HCT116 (cell line): ENCODE results near the gene PRPF39. TPM values are rescaled to one million over a fixed set of nuclear protein-coding genes. Genes with fewer than 3 reads are reported as not detected.

Experiments used
- ATAC-seq: fragments of 200-7000 bp; cut with Tn5 transposase; 2 replicates; pipeline ENCODE4 v1.9.1; 2020; ENCODE audit warnings: mild to moderate bottlenecking, moderate library complexity
- BruUV-seq: library from RNA; stranded (reverse); fragments of 400-500 nt; replicated peaks from 2 replicates; lab custom pipeline; 2021; lab: Mats Ljungman, UMichigan
- CTCF ChIA-PET: fragments of 300-600 bp; sonication (Branson Sonifier 250); formaldehyde crosslinking; loops from one replicate; lab custom pipeline; 2021; ENCODE audit warnings: antibody characterized with exemption; lab: Charles Lee
- POLR2A ChIA-PET: fragments of 300-600, 350-600 bp; sonication (Branson Sonifier 250); formaldehyde crosslinking; loops from one replicate; lab custom pipeline; 2021; ENCODE audit warnings: antibody characterized with exemption; lab: Charles Lee
- RAD21 ChIA-PET, 2 experiments: fragments of 300-600 bp; sonication (Branson Sonifier 250); formaldehyde crosslinking; loops; one replicate each; lab custom pipeline; 2023; ENCODE audit warnings: low total read pairs in 2 of 2; ENCODE audit not compliant: uncharacterized antibody in 2 of 2, unreplicated experiment in 2 of 2, low non-redundant PET in 1 of 2; lab: Charles Lee
- DNase-seq: peaks from one replicate; pipeline ENCODE4 v3.0.0-alpha.2; 2010; ENCODE audit warnings: low read depth, low spot score
- H2AFZ ChIP-seq: fragments of 200-600 bp; shearing (Covaris generic), sonication (generic); 2 replicates; pipeline ENCODE4 v1.6.1; 2017; ENCODE audit warnings: low read depth, mixed run types, mixed read lengths, antibody characterized with exemption, low read length; ENCODE audit not compliant: poor library complexity, severe bottlenecking
- H3K27ac ChIP-seq: 2 replicates; pipeline ENCODE4 v1.5.1; 2012; ENCODE audit warnings: low read depth, low read length
- H3K27me3 ChIP-seq: fragments of 200-600 bp; sonication (generic); 2 replicates; pipeline ENCODE4 v1.6.1; 2016; ENCODE audit warnings: mixed run types, low read length, mixed read lengths; ENCODE audit not compliant: insufficient read depth
- H3K36me3 ChIP-seq, 2 experiments: fragments of 200-500 bp in 1 of 2; fragments of 200-600 bp in 1 of 2; sonication (Bioruptor generic) in 1 of 2; sonication (generic) in 1 of 2; 2 replicates each; pipeline versions ENCODE4 v1.5.1 to v1.6.1; 2014 to 2016; ENCODE audit warnings: low read length in 2 of 2, inconsistent platforms in 1 of 2, mixed read lengths in 1 of 2, mixed run types in 1 of 2; ENCODE audit not compliant: insufficient read depth in 2 of 2, control insufficient read depth in 1 of 2
- H3K4me1 ChIP-seq, 2 experiments: fragments of 200-600 bp in 1 of 2; sonication (generic) in 1 of 2; 2 replicates each; pipeline versions ENCODE4 v1.5.1 to v1.6.1; 2012 to 2017; ENCODE audit warnings: low read length in 2 of 2, inconsistent platforms in 1 of 2, mild to moderate bottlenecking in 1 of 2, mixed read lengths in 1 of 2, mixed run types in 1 of 2, moderate library complexity in 1 of 2; ENCODE audit not compliant: insufficient read depth in 2 of 2, control insufficient read depth in 1 of 2
- H3K4me2 ChIP-seq: fragments of 200-600 bp; sonication (generic); 2 replicates; pipeline ENCODE4 v1.6.1; 2017; ENCODE audit warnings: mixed run types, low read length, mixed read lengths
- H3K4me3 ChIP-seq, 2 experiments: fragments of 200-600 bp in 1 of 2; sonication (generic) in 1 of 2; replicated peaks in 1 of 2; 2 replicates each; pipeline ENCODE4 v1.5.1; 2011 to 2016; ENCODE audit warnings: low read length in 2 of 2, control low read depth in 1 of 2, low read depth in 1 of 2, mild to moderate bottlenecking in 1 of 2, mixed read lengths in 1 of 2, mixed run types in 1 of 2
- H3K79me2 ChIP-seq: fragments of 200-600 bp; sonication (generic); 2 replicates; pipeline ENCODE4 v1.6.1; 2017; ENCODE audit warnings: mild to moderate bottlenecking, mixed run types, low read length, moderate library complexity, mixed read lengths; ENCODE audit not compliant: insufficient read depth
- H3K9ac ChIP-seq: fragments of 200-600 bp; sonication (generic); 2 replicates; pipeline ENCODE4 v1.6.1; 2016; ENCODE audit warnings: low read length, mixed read lengths
- H3K9me2 ChIP-seq: fragments of 200-600 bp; sonication (generic), shearing (Covaris generic); 2 replicates; pipeline ENCODE4 v1.6.1; 2017; ENCODE audit warnings: mixed run types, mild to moderate bottlenecking, moderate library complexity; ENCODE audit not compliant: insufficient read depth
- H3K9me3 ChIP-seq, 2 experiments: fragments of 200-500 bp in 1 of 2; fragments of 200-600 bp in 1 of 2; sonication (Bioruptor generic) in 1 of 2; sonication (generic) in 1 of 2; 2 replicates each; pipeline ENCODE4 v1.6.1; 2014 to 2017; ENCODE audit warnings: low read length in 2 of 2, mixed read lengths in 2 of 2, inconsistent platforms in 1 of 2, low read depth in 1 of 2, mild to moderate bottlenecking in 1 of 2, mixed run types in 1 of 2, moderate library complexity in 1 of 2; ENCODE audit not compliant: control insufficient read depth in 1 of 2, insufficient read depth in 1 of 2
- H4K20me1 ChIP-seq: fragments of 200-600 bp; sonication (generic), shearing (Covaris generic); 2 replicates; pipeline ENCODE4 v1.6.1; 2017; ENCODE audit warnings: mixed run types, mild to moderate bottlenecking, moderate library complexity; ENCODE audit not compliant: insufficient read depth
- CBX3 ChIP-seq: IDR thresholded peaks from 2 replicates; pipeline ENCODE4 v1.6.1; 2012; ENCODE audit warnings: low read depth
- CEBPB ChIP-seq: IDR thresholded peaks from 2 replicates; pipeline ENCODE4 v1.6.1; 2012; ENCODE audit warnings: low read depth
- EGR1 ChIP-seq: IDR thresholded peaks from 2 replicates; pipeline ENCODE4 v1.6.1; 2012; ENCODE audit warnings: low read depth
- EZH2phosphoT487 ChIP-seq: fragments of 200-600 bp; IDR thresholded peaks from 2 replicates; pipeline ENCODE4 v1.6.1; 2018; ENCODE audit warnings: antibody characterized with exemption, borderline replicate concordance
- FOSL1 ChIP-seq: IDR thresholded peaks from 2 replicates; pipeline ENCODE4 v1.6.1; 2012; ENCODE audit warnings: low read depth
- JUND ChIP-seq: IDR thresholded peaks from 2 replicates; pipeline ENCODE4 v1.6.1; 2012
- POLR2AphosphoS5 ChIP-seq: IDR thresholded peaks from 2 replicates; pipeline ENCODE4 v1.6.1; 2011; ENCODE audit warnings: mild to moderate bottlenecking, low read depth, low read length, moderate library complexity
- SIN3A ChIP-seq: IDR thresholded peaks from 2 replicates; pipeline ENCODE4 v1.6.1; 2012; ENCODE audit warnings: low read depth
- ZFX ChIP-seq: fragments of 450-650 bp; IDR thresholded peaks from 2 replicates; pipeline ENCODE4 v1.6.1; 2017
- ZNF274 ChIP-seq: fragments of 200-500 bp; sonication (Bioruptor generic); IDR thresholded peaks from 2 replicates; pipeline ENCODE4 v1.6.1; 2014; ENCODE audit warnings: mild to moderate bottlenecking, low read depth, low read length, inconsistent platforms
- intact Hi-C: fragments of 100-400 bp; cut with micrococcal nuclease; formaldehyde crosslinking; loops from 2 replicates; pipeline ENCODE4 v1.10.0; 2022
- total RNA-seq: library from RNA; stranded (reverse); gene quantifications from one replicate; pipeline ENCODE4 v1.2.1, GENCODE V29; 2021; ENCODE audit not compliant: unreplicated experiment
- TF ChIP-seq, protein P1 (sequence below), 3 experiments: fragments of 200-600 bp in 1 of 3; sonication (generic) in 1 of 3; IDR thresholded peaks in 2 of 3; conservative IDR thresholded peaks in 1 of 3; 2 replicates each; pipeline ENCODE4 v1.5.1; 2012 to 2017; ENCODE audit warnings: low read depth in 2 of 3, low read length in 2 of 3, antibody characterized with exemption in 1 of 3, borderline replicate concordance in 1 of 3, control low read depth in 1 of 3, mild to moderate bottlenecking in 1 of 3, mixed read lengths in 1 of 3, mixed run types in 1 of 3, moderate library complexity in 1 of 3; ENCODE audit not compliant: insufficient read depth in 1 of 3
- TF ChIP-seq, protein P2 (sequence below): IDR thresholded peaks from 2 replicates; pipeline ENCODE4 v1.6.1; 2012
- TF ChIP-seq, protein P3 (sequence below): IDR thresholded peaks from 2 replicates; pipeline ENCODE4 v1.6.1; 2012

Gene PRPF39
- total RNA-seq, 1 experiment from 2014 or later = 44.7 TPM

DNA sequence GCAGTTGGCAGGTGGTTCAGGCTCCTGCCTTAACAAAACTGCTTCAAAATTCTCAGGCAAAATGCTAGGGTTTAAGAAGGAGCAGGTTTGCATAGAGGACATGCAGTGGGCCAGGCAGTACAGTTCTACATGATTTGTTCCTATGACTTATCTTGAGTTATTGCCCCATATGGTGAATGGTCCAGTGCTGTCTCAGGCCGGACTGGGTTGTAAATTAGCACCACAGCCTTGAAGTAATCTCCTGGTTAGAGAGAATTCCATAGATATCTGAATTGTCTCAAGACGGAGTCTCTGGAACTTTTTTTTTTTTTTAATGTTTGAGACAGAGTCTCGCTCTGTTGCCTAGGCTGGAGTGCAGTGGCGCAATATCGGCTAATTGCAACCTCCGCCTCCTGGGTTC, 11.8 kb upstream of the PRPF39 start:
- no peaks in the 10 kb centered on the region for H3K79me2 ChIP-seq
- DNase-seq (no peak), ATAC-seq (no peak)
- H2AFZ ChIP-seq = no peak overlapping the region
- H3K27ac ChIP-seq = no peak overlapping the region
- TF ChIP-seq, protein P1, sequence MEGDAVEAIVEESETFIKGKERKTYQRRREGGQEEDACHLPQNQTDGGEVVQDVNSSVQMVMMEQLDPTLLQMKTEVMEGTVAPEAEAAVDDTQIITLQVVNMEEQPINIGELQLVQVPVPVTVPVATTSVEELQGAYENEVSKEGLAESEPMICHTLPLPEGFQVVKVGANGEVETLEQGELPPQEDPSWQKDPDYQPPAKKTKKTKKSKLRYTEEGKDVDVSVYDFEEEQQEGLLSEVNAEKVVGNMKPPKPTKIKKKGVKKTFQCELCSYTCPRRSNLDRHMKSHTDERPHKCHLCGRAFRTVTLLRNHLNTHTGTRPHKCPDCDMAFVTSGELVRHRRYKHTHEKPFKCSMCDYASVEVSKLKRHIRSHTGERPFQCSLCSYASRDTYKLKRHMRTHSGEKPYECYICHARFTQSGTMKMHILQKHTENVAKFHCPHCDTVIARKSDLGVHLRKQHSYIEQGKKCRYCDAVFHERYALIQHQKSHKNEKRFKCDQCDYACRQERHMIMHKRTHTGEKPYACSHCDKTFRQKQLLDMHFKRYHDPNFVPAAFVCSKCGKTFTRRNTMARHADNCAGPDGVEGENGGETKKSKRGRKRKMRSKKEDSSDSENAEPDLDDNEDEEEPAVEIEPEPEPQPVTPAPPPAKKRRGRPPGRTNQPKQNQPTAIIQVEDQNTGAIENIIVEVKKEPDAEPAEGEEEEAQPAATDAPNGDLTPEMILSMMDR (IDR thresholded peaks at IDR 0.05 in 2 of 3, conservative IDR thresholded peaks at IDR 0.05 in 1 of 3; ENCODE audit: borderline replicate concordance in 1 of 3, insufficient read depth in 1 of 3, low read depth in 2 of 3, low read length in 2 of 3) = no peak
- TF ChIP-seq FOSL1 (no peak), ZFX (no peak)
- TF ChIP-seq, protein P2, sequence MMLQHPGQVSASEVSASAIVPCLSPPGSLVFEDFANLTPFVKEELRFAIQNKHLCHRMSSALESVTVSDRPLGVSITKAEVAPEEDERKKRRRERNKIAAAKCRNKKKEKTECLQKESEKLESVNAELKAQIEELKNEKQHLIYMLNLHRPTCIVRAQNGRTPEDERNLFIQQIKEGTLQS = no peak
- no peak overlapping the region for H3K4me2 ChIP-seq
- ChIA-PET CTCF (no interaction called here), POLR2A (no interaction called here), RAD21 (no interaction called here)
- no peak overlapping the region for H3K4me3 ChIP-seq
- no peak overlapping the region for H3K9ac ChIP-seq
- intact Hi-C loops = no loop called here
- H3K27me3 ChIP-seq = no peaks in the 10 kb centered on the region
- H3K9me3 ChIP-seq = no peaks in the 10 kb centered on the region
- no TSS peak for BruUV-seq
- H3K4me1 ChIP-seq = no peaks in the 10 kb centered on the region
- no peaks in the 10 kb centered on the region for H4K20me1 ChIP-seq
- no peaks in the 10 kb centered on the region for H3K9me2 ChIP-seq
- H3K36me3 ChIP-seq = no peaks in the 10 kb centered on the region

DNA sequence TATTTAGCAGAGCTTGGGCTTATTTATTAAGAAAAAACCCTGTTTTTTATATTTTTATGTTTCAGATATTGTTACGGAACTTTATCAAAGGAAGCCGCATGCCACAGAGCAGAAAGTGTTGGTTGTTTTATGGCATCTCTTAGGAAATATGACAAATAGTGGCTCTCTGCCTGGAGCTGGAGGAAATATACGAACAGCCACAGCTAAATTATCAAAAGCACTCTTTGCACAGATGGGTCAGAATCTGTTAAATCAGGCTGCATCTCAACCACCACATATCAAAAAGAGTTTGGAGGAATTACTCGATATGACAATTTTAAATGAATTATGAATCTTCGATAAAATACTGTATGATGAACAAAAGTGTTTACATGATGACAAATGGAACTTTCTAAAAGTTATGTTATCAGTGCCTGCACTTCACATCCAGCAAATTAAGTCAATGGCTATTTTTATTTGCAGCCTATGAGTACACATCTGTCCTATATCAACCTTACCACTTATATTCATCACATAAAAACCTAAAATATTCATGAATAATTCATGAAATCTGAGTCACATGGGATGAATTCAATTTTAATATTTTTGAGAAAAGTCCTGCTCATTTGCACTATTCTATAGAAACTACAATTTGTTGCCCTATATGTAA, 10.6 kb upstream of the PRPF39 start:
- ChIA-PET RAD21 (no interaction called here), CTCF (no interaction called here), POLR2A (no interaction called here)
- Histone ChIP-seq H3K4me3 (no peak overlapping the region), H3K27me3 (no peaks in the 10 kb centered on the region), H3K27ac (no peak overlapping the region), H2AFZ (no peak overlapping the region), H3K4me2 (no peak overlapping the region), H3K4me1 (no peaks in the 10 kb centered on the region), H3K79me2 (no peaks in the 10 kb centered on the region), H3K9me2 (no peaks in the 10 kb centered on the region), H3K9me3 (no peaks in the 10 kb centered on the region), H4K20me1 (no peaks in the 10 kb centered on the region), H3K36me3 (no peaks in the 10 kb centered on the region), H3K9ac (no peak overlapping the region)
- TF ChIP-seq, protein P3, sequence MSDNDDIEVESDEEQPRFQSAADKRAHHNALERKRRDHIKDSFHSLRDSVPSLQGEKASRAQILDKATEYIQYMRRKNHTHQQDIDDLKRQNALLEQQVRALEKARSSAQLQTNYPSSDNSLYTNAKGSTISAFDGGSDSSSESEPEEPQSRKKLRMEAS = no peak
- TF ChIP-seq POLR2AphosphoS5 (no peak), SIN3A (no peak), EZH2phosphoT487 (no peak), JUND (no peak), ZNF274 (no peak), EGR1 (no peak), CBX3 (no peak), CEBPB (no peak)
- intact Hi-C loops = no loop called here
- no peak for DNase-seq
- no peak for ATAC-seq
- BruUV-seq = no TSS peak
